A673 (cell line): ENCODE measurements around the gene BRD9. TPM values are rescaled to one million over a fixed set of nuclear protein-coding genes. Genes with fewer than 3 reads are reported as not detected.

ENCODE experiments used
- BruUV-seq: library from RNA; stranded (reverse); fragments of 400-500 nt; replicated peaks from 2 replicates; lab custom pipeline; 2021; lab: Mats Ljungman, UMichigan
- CTCF ChIA-PET: fragments of 300-600 bp; sonication (Branson Sonifier 250); formaldehyde crosslinking; loops from one replicate; lab custom pipeline; 2022; ENCODE audit warnings: antibody characterized with exemption; lab: Charles Lee
- POLR2A ChIA-PET: fragments of 300-600 bp; sonication (Branson Sonifier 250); formaldehyde crosslinking; loops from one replicate; lab custom pipeline; 2022; ENCODE audit warnings: antibody characterized with exemption; ENCODE audit not compliant: low non-redundant PET; lab: Charles Lee
- DNase-seq: peaks from one replicate; pipeline ENCODE4 v3.0.0-alpha.2; 2015; ENCODE audit warnings: low spot score
- H3K27ac ChIP-seq: fragments of 200-600 bp; sonication (generic); 2 replicates; pipeline ENCODE4 v1.5.1; 2016; ENCODE audit warnings: mixed run types, low read depth, mild to moderate bottlenecking, mixed read lengths, antibody characterized with exemption, low read length; ENCODE audit not compliant: poor library complexity, severe bottlenecking
- H3K27me3 ChIP-seq: fragments of 200-600 bp; sonication (generic); replicated peaks from 2 replicates; pipeline ENCODE4 v1.6.1; 2017; ENCODE audit warnings: mixed run types, low read depth, mild to moderate bottlenecking, mixed read lengths, antibody characterized with exemption, low read length; ENCODE audit not compliant: insufficient read depth, poor library complexity
- H3K36me3 ChIP-seq: fragments of 200-600 bp; sonication (generic); 2 replicates; pipeline ENCODE4 v1.6.1; 2016; ENCODE audit warnings: mixed run types, mild to moderate bottlenecking, mixed read lengths, antibody characterized with exemption, low read length; ENCODE audit not compliant: insufficient read depth, poor library complexity, severe bottlenecking
- H3K4me1 ChIP-seq: fragments of 200-600 bp; sonication (generic); 2 replicates; pipeline ENCODE4 v1.6.1; 2017; ENCODE audit warnings: mixed run types, mild to moderate bottlenecking, mixed read lengths, antibody characterized with exemption, low read length; ENCODE audit not compliant: insufficient read depth, poor library complexity, severe bottlenecking
- H3K4me3 ChIP-seq: fragments of 200-600 bp; sonication (generic); 2 replicates; pipeline ENCODE4 v1.5.1; 2016; ENCODE audit warnings: low read depth, mixed run types, mild to moderate bottlenecking, mixed read lengths, low read length; ENCODE audit not compliant: poor library complexity, severe bottlenecking
- H3K9me3 ChIP-seq: fragments of 200-600 bp; sonication (generic); 2 replicates; pipeline ENCODE4 v1.6.1; 2016; ENCODE audit warnings: mixed run types, low read depth, mild to moderate bottlenecking, mixed read lengths, antibody characterized with exemption, low read length; ENCODE audit not compliant: poor library complexity, severe bottlenecking
- CTCF ChIP-seq: fragments of 300-800, 200-600 bp; sonication (generic); conservative IDR thresholded peaks from 2 replicates; pipeline ENCODE4 v1.5.1; 2017; ENCODE audit warnings: low read depth, mild to moderate bottlenecking, antibody characterized with exemption, low read length, moderate library complexity, mixed read lengths
- EZH2 ChIP-seq: fragments of 200-600 bp; sonication (generic); IDR thresholded peaks from 2 replicates; pipeline ENCODE4 v1.6.1; 2017; ENCODE audit warnings: borderline replicate concordance, low read depth, mild to moderate bottlenecking, mixed read lengths, antibody characterized with exemption, low read length; ENCODE audit not compliant: poor library complexity, severe bottlenecking
- intact Hi-C: fragments of 100-400 bp; cut with micrococcal nuclease; formaldehyde crosslinking; loops from one replicate; pipeline ENCODE4 v1.10.0; 2022; ENCODE audit not compliant: unreplicated experiment
- total RNA-seq: library from RNA; stranded (reverse); gene quantifications from 2 replicates; pipeline ENCODE4 v1.2.3, GENCODE V29; 2021

BRD9 gene
- total RNA-seq, 1 experiment from 2014 or later: 73.7 TPM

- Histone ChIP-seq H3K9me3 (no peaks in the 10 kb centered on the region), H3K27ac (peak overlapping the region; percentile 98), H3K36me3 (peaks cover 56% of the 10 kb centered on the region), H3K4me1 (no peaks in the 10 kb centered on the region), H3K4me3 (peak overlapping the region; percentile 87), H3K27me3 (no peaks in the 10 kb centered on the region)
- BruUV-seq: no TSS peak
- POLR2A ChIA-PET: no interaction called here
- intact Hi-C loops: no loop called here
- no peak for DNase-seq
- CTCF ChIA-PET: no interaction called here
- no peak for TF ChIP-seq EZH2
- TF ChIP-seq CTCF: no peak
These were observed 521 bp upstream of the BRD9 start for GRCh38 chr5:893137-893506.

DNA sequence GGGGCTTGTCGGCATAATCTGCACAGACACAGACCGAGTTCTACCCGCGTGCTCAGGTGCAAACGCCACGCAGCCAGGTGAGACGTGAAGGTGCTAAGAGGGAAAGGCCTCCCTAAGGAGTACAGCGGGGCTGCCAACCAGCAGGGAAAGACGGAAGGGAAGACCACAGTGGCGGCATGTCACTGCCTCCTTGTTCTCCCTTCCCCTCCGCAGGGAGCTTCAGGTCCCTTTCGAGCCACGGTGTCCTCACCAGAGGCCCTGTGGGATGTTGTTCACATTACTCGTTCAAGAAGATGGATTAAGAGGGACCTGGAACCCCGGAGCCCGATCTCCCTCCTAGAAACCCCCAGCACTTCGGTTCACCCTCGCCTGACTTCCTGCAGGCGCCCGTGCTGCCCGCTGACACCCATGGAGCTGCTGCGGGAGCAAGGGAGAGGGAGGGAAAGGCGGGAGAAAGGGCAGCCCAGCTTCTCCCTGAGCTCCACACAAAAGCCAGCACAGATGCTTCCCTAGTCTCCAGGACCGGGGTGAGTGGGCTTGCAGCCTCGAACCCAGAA lies 686 bp downstream of the BRD9 start:
- Histone ChIP-seq H3K27ac (peak overlapping the region; percentile 98), H3K27me3 (no peaks in the 10 kb centered on the region), H3K4me3 (peak overlapping the region; percentile 87), H3K4me1 (no peaks in the 10 kb centered on the region), H3K36me3 (peaks cover 67% of the 10 kb centered on the region), H3K9me3 (no peaks in the 10 kb centered on the region)
- DNase-seq: peak; percentile 10
- ChIA-PET POLR2A (no interaction called here), CTCF (interaction anchor here (0.5 to 1.5 kb wide), 2 partner anchors 282 to 1349 kb away, joined by 3 to 4 read pairs; no protein-coding TSS in a partner anchor)
- no TSS peak for BruUV-seq
- intact Hi-C loops: no loop called here
- no peak for TF ChIP-seq EZH2
- TF ChIP-seq CTCF: no peak

DNA sequence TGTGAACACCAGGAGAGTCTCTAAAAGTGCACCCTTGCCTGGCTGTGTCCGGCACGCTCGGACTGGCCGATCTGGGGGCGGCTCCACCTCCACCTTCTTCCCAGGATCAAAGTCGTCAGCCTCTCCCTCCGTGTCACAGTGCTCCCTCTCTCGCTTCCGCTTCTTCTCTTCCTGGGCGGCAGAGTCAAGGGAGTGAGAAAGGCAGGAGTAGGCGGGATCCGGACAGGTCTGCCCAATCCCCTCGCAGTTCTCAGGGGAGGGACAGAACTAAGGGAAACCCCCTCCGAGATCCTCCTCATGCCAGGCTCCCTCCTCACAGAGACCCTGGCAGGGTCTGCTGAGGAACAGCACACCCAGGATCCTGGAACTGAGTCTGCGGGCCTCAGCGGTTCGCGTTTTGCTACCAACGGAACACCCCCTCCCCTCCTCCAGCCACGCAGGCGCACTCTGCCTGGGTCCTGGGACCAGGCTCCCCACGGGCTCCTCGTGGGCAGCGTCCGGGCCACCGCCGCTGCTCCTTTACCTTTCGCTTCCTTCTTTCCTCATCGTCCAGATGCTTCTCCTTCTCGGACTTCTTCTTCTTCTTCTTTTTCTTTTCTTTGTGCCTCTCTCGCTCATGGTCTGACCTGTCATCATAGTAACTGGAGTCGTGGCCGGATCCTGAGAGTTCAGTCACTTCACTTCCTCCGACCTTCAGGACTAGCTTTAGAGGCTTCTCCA lies 1.3 kb downstream of the BRD9 start:
- POLR2A ChIA-PET: no interaction called here
- Histone ChIP-seq H3K36me3 (peaks cover 67% of the 10 kb centered on the region), H3K9me3 (no peaks in the 10 kb centered on the region), H3K4me1 (no peaks in the 10 kb centered on the region), H3K27me3 (no peaks in the 10 kb centered on the region), H3K4me3 (peak overlapping the region; percentile 87), H3K27ac (peak overlapping the region; percentile 98)
- intact Hi-C loops: no loop called here
- no peak for TF ChIP-seq CTCF
- TF ChIP-seq EZH2: no peak
- no TSS peak for BruUV-seq
- peak; percentile 84 for DNase-seq
- CTCF ChIA-PET: interaction anchor here (0.5 to 1.5 kb wide), 2 partner anchors 283 to 1350 kb away, joined by 3 to 4 read pairs; no protein-coding TSS in a partner anchor
